Measurements from ENCODE around the gene YKT6. TPM values are rescaled to one million over a fixed set of nuclear protein-coding genes. Genes with fewer than 3 reads are reported as not detected.

YKT6 gene
- total and polyA plus RNA-seq, 11 donors, result 28.5 to 133 (median 46.6) TPM

GRCh38 chr7:44177570-44178131, 23.1 kb upstream of the YKT6 start:
- Histone ChIP-seq H3K4me1 (peaks cover 0 to 8% (median 0%) of the 10 kb centered on the region in 12 donors), H3K9me3 (peaks cover 0 to 8% (median 3%) of the 10 kb centered on the region in 12 donors), H3K4me3 (no peak overlapping the region), H3K27ac (peak overlapping the region in 1 of 12 donors; percentile 7), H3K27me3 (peaks cover 0 to 11% (median 0%) of the 10 kb centered on the region in 9 donors), H3K36me3 (no peaks in the 10 kb centered on the region)
- peak in 1 of 5 donors; percentile 57 for DNase-seq
- 43 to 71% (median 56%) methylated on average over 4 of the region's 4 CpGs for WGBS, 4 donors
- intact Hi-C loops (cut with DNase I), result no loop called here
- peak; percentile 54 to 85 (median 72) for ATAC-seq
- TF ChIP-seq POLR2A (IDR thresholded peaks at IDR 0.05), result no peak

DNA sequence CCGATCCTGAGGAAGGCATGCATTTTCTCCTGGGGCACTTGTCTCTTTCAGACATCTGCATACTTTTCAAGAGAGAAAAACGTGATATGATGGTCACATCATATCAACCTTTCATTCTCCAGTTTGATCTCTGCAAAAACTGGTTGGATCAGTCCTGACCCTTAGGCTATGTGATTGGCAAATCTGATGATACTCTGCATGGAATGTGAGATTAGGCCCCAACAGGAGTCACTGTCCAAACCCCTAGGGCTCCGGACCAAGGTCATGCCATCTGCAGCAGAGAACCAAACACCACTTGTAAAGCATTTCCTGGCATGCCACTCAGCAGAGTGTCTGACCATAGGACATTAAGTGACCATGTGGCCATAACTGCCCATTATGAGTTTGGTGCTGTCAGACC, 20.1 kb upstream of the YKT6 start:
- Histone ChIP-seq H3K9me3 (peaks cover 0 to 15% (median 7%) of the 10 kb centered on the region in 12 donors), H3K27me3 (peaks cover 0 to 11% (median 0%) of the 10 kb centered on the region in 9 donors), H3K27ac (no peak overlapping the region), H3K4me3 (no peak overlapping the region), H3K4me1 (peaks cover 0 to 8% (median 0%) of the 10 kb centered on the region in 12 donors), H3K36me3 (no peaks in the 10 kb centered on the region)
- intact Hi-C loops (cut with DNase I), result no loop called here
- 70 to 73% (median 71%) methylated on average over 3 of the region's 3 CpGs for WGBS, 4 donors
- ATAC-seq (no peak), DNase-seq (no peak)
- no peak for TF ChIP-seq POLR2A (IDR thresholded peaks at IDR 0.05)
- TF ChIP-seq, protein P1, sequence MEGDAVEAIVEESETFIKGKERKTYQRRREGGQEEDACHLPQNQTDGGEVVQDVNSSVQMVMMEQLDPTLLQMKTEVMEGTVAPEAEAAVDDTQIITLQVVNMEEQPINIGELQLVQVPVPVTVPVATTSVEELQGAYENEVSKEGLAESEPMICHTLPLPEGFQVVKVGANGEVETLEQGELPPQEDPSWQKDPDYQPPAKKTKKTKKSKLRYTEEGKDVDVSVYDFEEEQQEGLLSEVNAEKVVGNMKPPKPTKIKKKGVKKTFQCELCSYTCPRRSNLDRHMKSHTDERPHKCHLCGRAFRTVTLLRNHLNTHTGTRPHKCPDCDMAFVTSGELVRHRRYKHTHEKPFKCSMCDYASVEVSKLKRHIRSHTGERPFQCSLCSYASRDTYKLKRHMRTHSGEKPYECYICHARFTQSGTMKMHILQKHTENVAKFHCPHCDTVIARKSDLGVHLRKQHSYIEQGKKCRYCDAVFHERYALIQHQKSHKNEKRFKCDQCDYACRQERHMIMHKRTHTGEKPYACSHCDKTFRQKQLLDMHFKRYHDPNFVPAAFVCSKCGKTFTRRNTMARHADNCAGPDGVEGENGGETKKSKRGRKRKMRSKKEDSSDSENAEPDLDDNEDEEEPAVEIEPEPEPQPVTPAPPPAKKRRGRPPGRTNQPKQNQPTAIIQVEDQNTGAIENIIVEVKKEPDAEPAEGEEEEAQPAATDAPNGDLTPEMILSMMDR (IDR thresholded peaks at IDR 0.05), result no peak

- peaks cover 0 to 5% (median 0%) of the 10 kb centered on the region in 9 donors for H3K27me3 ChIP-seq
- DNase-seq, result no peak
- TF ChIP-seq, protein P1 (IDR thresholded peaks at IDR 0.05), result no peak
- no peak for TF ChIP-seq POLR2A (IDR thresholded peaks at IDR 0.05)
- WGBS, 4 donors, result 75 to 89% (median 79%) methylated on average over 5 of the region's 5 CpGs
- H3K4me3 ChIP-seq, result no peak overlapping the region
- H3K4me1 ChIP-seq, result peaks cover 0 to 4% (median 0%) of the 10 kb centered on the region in 12 donors
- intact Hi-C loops (cut with DNase I), result no loop called here
- H3K36me3 ChIP-seq, result no peaks in the 10 kb centered on the region
- H3K9me3 ChIP-seq, result peaks cover 0 to 15% (median 7%) of the 10 kb centered on the region in 12 donors
- H3K27ac ChIP-seq, result no peak overlapping the region
- ATAC-seq, result no peak
Measured at GRCh38 chr7:44182827-44183226, 18.0 kb upstream of the YKT6 start.

- WGBS, 4 donors, result 22 to 47% (median 36%) methylated on average over 2 of the region's 2 CpGs
- Histone ChIP-seq H3K27me3 (peaks cover 0 to 5% (median 0%) of the 10 kb centered on the region in 9 donors), H3K27ac (no peak overlapping the region), H3K4me1 (no peaks in the 10 kb centered on the region), H3K4me3 (no peak overlapping the region), H3K9me3 (peaks cover 0 to 15% (median 7%) of the 10 kb centered on the region in 12 donors), H3K36me3 (no peaks in the 10 kb centered on the region)
- TF ChIP-seq POLR2A (IDR thresholded peaks at IDR 0.05), result no peak
- TF ChIP-seq, protein P1 (IDR thresholded peaks at IDR 0.05), result no peak
- intact Hi-C loops (cut with DNase I), result no loop called here
- ATAC-seq (no peak), DNase-seq (no peak)
Measured at GRCh38 chr7:44183386-44183785, 17.4 kb upstream of the YKT6 start.
